Measurements from ENCODE around the gene GAL3ST2. TPM values are rescaled to one million over a fixed set of nuclear protein-coding genes. Genes with fewer than 3 reads are reported as not detected.
"Not testable (repeated sequence)": the region's sequence is repeated elsewhere in the genome, so short reads cannot be mapped to it uniquely, and the experiment has no call there.

GAL3ST2 gene
- total RNA-seq, 2 donors from 2014 or later: 34.2 to 70.2 TPM

GRCh38 chr2:241815477-241816430 lies 39.1 kb downstream of the GAL3ST2 start:
- no peak for TF ChIP-seq CTCF (IDR thresholded peaks at IDR 0.05)
- H3K4me3 ChIP-seq: no peak overlapping the region
- no peaks in the 10 kb centered on the region for H3K9me3 ChIP-seq
- intact Hi-C loops (cut with DNase I): no loop called here
- no peak overlapping the region for H3K9ac ChIP-seq (ENCODE audit: low read depth in 2 of 2, low read length in 2 of 2)
- peak; percentile 17 for DNase-seq
- no peaks in the 10 kb centered on the region for H3K36me3 ChIP-seq
- no peaks in the 10 kb centered on the region for H3K27me3 ChIP-seq
- H3K4me1 ChIP-seq: peaks cover 4% of the 10 kb centered on the region
- H3K27ac ChIP-seq: no peak overlapping the region

DNA sequence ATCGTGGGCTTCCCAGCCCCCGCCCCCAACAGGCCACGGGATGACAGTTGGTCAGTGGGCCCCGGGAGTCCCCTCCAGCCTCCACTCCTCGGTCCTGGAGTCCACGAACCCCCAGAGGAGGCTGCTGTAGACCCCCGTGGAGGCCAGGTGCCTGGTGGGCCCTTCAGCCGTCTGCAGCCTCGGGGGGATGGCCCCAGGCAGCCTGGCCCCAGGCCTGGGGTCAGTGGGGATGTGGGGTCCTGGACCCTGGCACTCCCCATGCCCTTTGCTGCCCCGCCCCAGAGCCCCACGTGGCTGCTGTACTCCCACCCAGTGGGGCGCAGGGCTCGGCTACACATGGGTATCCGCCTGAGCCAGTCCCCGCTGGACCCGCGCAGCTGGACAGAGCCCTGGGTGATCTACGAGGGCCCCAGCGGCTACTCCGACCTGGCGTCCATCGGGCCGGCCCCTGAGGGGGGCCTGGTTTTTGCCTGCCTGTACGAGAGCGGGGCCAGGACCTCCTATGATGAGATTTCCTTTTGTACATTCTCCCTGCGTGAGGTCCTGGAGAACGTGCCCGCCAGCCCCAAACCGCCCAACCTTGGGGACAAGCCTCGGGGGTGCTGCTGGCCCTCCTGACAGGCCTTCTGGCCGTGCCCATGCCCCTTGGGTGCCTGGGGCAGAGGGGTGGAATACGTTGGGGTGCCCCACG lies 40.0 kb downstream of the GAL3ST2 start:
- Histone ChIP-seq H3K27me3 (no peaks in the 10 kb centered on the region), H3K36me3 (no peaks in the 10 kb centered on the region), H3K9ac (ENCODE audit: low read depth in 2 of 2, low read length in 2 of 2) (no peak overlapping the region), H3K4me3 (no peak overlapping the region), H3K27ac (no peak overlapping the region), H3K9me3 (no peaks in the 10 kb centered on the region), H3K4me1 (peaks cover 4% of the 10 kb centered on the region)
- no peak for TF ChIP-seq CTCF (IDR thresholded peaks at IDR 0.05)
- intact Hi-C loops (cut with DNase I): no loop called here
- no peak for DNase-seq

- H3K4me1 ChIP-seq: peaks cover 4% of the 10 kb centered on the region
- intact Hi-C loops (cut with DNase I): no loop called here
- H3K27ac ChIP-seq: no peak overlapping the region
- no peak overlapping the region for H3K9ac ChIP-seq (ENCODE audit: low read depth in 2 of 2, low read length in 2 of 2)
- no peak for TF ChIP-seq CTCF (IDR thresholded peaks at IDR 0.05)
- no peak overlapping the region for H3K4me3 ChIP-seq
- DNase-seq: no peak
- no peaks in the 10 kb centered on the region for H3K27me3 ChIP-seq
- H3K9me3 ChIP-seq: no peaks in the 10 kb centered on the region
- no peaks in the 10 kb centered on the region for H3K36me3 ChIP-seq
Measured at GRCh38 chr2:241817126-241817820, 40.7 kb downstream of the GAL3ST2 start.

DNA sequence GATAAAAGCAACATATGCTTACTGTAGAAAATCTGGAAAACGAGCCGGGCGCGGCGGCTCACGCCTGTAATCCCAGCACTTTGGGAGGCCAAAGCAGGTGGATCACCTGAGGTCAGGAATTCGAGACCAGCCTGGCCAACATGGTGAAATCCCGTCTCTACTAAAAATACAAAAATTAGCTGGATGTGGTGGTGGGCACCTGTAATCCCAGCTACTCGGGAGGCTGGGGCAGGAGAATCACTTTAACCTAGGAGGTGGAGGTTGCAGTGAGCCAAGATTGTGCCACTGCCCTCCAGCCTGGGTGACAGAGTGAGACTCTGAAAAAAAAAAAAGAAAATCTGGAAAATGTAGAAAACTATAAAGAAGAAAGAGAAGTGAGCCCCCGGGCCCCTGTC lies 41.2 kb downstream of the GAL3ST2 start:
- H3K4me1 ChIP-seq; H3K4me3 ChIP-seq; H3K9ac ChIP-seq (ENCODE audit: low read depth in 2 of 2, low read length in 2 of 2); DNase-seq; H3K27me3 ChIP-seq; H3K36me3 ChIP-seq; intact Hi-C loops (cut with DNase I); H3K9me3 ChIP-seq; H3K27ac ChIP-seq: not testable (repeated sequence)

- TF ChIP-seq CTCF (IDR thresholded peaks at IDR 0.05): no peak
- DNase-seq: no peak
Measured at GRCh38 chr2:241818229-241818942, 41.8 kb downstream of the GAL3ST2 start.

More at GRCh38 chr2:241818229-241818942, 41.8 kb downstream of the GAL3ST2 start:
- no peak overlapping the region for H3K4me3 ChIP-seq
- H3K9me3 ChIP-seq: no peaks in the 10 kb centered on the region
- intact Hi-C loops (cut with DNase I): no loop called here
- H3K27ac ChIP-seq: no peak overlapping the region
- peaks cover 4% of the 10 kb centered on the region for H3K4me1 ChIP-seq
- no peaks in the 10 kb centered on the region for H3K36me3 ChIP-seq
- no peaks in the 10 kb centered on the region for H3K27me3 ChIP-seq
- no peak overlapping the region for H3K9ac ChIP-seq (ENCODE audit: low read depth in 2 of 2, low read length in 2 of 2)
